ENCODE data around the gene PURA.
A peak's percentile ranks its signal among the peaks of the same experiment; 100 is the strongest.

Gene PURA

DNA sequence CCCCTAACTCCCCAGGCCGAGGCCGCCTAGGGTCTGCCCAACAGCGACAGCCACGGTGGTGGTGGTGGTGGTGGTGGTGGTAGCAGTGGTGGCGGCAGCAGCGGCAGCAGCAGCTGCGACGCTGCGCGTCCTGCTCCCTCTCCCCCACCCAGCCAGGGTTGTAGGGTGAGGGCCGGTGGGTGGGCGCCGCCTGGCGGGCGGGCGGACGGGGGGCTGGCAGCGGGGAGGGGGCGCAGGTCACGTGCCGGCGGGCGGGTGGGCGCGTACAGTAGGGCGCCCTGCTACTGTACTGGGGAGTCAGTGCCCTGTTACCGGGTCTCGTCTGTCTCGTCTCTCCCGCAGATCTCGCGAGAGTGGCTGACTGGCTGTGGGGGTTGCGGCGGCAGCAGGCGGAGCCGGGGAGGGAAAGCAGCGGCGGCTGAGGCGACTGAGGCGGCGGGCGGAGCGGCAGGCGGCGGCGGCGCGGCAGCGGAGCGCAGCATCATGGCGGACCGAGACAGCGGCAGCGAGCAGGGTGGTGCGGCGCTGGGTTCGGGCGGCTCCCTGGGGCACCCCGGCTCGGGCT lies at the start of gene PURA:
Gene PURA (plus strand): TSS at position 411 of the 565 bp plus-strand sequence. CDS start 73 bp downstream, at position 484.
- DNase-seq, result peak; percentile 81 to 95

DNA sequence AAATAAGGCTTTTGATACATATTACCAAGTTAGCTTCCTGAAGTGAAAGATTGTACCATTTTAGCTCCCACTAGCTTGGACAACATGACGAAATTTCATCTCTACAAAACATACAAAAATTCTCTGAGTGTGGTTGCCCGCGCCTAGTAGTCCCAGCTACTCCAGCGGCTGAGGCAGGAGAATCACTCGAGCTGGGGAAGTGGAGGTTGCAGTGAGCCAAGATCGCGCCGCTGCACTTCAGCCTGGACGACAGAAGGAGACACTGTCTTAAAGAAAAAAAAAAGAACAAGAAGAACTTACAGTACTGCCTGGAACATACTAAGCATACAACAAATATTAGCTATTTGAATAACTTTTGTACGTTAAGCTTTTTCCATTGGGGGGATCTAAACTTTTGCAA lies 41.1 kb upstream of the PURA start:
- DNase-seq, result no peak

DNA sequence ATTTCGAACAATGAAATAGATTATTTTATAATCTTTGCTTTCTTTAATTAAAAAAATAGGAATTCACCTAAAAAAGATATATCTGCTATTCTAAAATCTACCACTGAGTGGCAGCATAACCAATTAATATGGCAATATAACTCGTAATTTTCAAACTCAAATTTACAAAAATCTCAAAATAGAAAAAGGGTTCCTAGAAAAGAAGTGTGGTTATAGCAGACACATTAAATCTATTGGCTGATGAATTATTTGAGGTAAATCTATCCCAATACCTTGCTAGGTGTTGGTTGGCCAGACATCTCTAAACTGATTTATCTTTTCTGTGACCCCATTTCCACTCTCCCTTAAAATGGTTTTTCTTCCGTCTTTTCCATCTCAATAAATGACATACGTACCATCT lies 40.6 kb upstream of the PURA start:
- peak in 1 of 2 experiments; percentile 2 for DNase-seq

DNA sequence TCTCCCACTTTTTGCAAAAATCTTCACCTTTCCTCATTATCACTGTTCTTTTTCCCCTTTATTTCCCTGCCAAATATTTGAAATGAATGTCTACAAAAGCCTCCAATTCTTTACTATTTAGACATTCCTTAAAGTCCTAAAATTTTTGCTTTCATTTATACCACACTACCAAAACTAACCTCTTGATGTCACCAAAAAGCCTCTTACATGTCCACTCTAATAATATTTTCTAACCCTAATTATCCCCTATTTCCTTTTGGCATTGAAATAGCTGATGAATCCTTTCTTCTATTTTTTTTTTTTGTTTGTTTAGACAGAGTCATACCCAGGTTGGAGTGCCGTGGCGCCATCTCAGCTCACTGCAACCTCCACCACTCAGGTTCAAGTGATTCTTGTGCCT lies 38.5 kb upstream of the PURA start:
- DNase-seq, result no peak

DNA sequence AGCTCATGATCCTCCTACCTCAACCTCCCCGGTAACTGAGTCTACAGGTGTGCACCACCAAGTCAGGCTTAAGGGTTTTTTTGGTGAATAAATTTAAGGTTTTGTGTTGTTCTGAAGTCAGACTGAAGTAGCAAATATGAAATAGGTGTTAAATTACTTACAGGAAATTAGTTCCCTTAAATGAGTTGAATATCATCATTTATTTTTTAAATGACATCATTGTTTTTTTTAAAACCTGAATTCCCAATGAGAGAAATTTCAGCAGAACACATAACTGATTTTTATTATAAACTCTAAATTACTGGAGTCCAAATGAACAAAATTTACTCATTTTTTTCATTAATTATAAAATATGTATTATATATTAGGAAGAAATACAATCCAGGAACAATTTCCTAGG lies 37.8 kb upstream of the PURA start:
- DNase-seq, result no peak

DNA sequence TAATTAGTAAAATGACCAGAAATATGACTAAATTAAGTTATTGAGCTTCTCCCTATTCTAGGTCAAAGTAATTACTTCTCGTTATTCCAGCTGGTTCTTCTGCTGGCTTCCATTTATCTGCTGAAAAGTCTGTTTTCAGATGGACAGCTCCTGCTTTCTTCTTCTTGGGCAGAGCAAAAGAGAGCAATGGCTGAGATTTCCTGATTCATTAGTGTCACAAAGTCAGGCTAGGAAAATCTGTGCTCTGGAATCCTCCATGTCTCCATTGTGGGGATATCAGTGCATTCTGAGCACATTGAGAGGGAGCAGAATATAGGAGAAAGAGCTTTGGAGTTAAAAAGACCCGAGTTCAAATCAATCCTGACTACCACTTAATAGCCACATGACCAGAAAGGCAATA lies 37.1 kb upstream of the PURA start:
- DNase-seq, result no peak

DNA sequence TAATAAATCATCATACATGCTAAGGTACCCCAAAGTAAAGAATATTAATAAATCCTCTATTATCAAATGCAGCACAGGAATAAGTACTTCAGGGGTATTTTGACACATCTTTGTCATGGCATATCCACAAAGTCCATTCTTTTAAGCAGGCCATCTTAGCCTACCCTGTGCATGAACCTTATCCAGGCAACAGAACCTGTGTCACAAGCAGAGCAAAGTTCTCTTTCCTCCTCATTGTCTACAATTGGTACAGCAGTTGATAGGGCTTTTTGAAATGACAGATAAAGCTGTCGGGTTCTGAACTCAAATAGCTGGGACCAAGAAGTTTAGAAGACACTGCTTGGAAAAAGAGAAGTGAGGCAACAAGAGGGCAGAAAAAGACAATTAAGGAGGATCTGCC lies 30.8 kb upstream of the PURA start:
- no peak for DNase-seq

DNA sequence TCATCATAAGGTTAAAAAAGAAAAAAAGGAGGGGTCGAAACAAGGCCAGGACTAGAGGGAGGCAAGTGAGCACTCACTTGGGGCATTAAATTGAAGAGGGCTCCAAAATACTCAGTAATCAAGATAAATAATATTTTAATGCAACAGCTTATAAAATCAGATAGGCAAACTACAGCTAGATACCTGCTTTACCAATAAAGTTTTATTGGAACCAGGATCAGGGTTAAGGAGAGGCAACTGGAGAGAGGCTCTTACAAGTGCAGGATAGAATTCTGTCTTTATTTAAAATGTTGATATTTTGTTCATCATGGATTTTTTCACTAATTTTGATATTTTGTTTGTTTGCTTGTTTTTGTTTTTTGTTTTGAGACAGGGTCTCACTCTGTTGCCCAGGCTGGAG lies 30.3 kb upstream of the PURA start:
- no peak for DNase-seq

DNA sequence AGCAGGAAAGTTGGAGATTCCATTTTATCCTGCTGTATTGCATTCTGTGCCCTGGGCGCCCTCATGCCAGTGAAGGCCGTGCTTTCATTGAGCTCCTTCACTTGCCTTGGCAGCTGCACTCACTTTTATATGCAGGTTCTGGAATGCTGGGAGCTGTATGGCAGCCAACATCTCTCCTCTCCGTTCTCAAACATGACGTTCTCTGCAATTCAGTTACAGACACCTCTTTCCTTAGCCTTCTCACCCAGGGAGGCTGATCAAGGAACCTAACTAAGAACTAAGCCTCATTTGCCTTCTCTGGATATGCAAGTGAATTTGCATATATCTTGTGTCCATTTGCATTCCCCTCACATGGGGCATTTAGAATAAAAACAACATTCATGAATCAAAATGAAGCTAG lies 29.4 kb upstream of the PURA start:
- no peak for DNase-seq

DNA sequence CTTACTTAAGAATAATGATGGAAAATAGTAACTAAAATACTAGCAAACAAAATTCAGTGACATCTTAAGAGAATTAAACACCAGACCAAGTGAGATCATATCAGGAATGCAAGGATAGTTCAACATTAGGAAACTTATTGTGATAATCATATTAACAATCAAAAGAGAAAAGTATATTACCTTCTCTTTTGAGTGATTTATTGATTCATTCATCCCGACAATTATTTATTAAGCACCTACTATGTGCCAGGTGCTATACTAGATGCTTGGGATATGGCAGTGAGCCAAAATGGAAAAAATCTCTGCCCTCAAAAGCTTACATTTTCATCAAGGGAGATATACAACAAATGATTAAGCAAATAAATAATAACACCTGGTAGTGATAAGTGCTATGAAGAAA lies 23.7 kb upstream of the PURA start:
- DNase-seq, result no peak

DNA sequence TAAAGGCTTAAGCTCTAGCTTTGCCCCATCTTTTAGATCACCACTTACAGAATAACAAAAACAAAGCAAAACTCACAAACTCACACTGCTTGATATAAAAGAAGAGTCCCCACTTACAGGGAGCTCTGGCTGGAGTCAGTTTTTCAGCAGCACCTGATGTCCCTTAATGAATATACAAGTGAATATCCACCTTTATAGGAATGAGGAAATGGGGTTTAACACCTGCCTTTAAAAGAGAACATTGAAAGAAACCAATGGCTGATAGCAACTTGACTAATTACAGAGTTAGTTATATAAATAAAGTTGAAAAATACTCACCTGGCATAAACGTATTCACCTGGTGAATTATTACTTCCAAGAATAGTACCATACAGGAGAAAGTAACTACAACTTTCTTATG lies 20.7 kb upstream of the PURA start:
- DNase-seq, result no peak

DNA sequence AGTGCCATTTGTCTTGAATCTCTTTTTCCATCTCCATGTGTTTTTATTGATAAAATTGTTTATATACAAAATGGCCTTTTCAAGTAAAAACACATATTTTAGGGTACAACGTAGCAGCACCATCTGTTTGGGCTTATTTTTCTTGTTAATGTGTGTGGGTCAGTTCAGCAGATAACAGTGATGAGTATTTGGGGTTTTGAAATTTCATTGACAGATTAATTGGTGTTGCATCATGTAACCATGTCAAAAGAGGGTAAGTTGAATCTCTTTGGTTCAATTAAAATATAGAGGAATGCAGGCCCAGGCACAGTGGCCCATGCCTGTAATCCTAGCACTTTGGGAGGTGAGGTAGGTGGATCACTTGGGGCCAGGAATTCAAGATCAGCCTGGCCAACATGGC lies 20.0 kb upstream of the PURA start:
- no peak for DNase-seq

DNA sequence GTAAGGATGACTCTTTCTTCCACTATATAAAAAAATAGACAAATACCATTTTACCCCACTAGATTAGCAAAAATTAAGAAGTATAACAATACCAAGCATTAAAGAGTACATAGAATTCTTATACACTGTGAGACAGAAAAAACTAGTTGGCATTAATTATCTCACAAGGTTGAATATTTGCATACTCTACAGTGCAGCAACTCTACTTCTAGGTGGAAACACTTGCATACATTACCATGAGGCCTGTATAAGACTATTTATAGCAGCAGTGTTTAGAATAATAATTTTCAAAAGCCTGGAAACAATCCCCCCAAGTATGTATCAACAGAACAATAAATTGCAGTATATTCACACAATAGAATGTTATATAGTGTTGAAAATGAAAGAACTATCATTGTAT lies 19.0 kb upstream of the PURA start:
- DNase-seq, result no peak

DNA sequence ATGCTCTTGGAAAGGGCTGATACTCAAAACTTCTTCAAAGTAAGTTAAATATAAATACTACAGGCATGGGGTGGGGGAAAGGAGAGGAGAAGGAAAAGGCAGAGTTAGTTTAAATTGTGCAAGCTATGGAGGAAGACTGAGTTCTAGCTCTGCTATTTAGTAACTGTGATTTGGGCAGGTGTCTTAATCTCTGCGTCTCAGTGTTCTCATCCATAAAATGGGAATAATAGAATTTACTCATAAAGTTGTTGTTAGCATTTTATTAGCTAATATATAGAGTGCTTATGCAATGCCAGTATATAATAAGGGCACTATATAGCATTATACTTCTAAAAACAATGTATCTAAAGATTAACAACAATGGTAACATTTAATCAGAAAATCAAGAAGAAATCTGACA lies 12.7 kb upstream of the PURA start:
- no peak for DNase-seq

DNA sequence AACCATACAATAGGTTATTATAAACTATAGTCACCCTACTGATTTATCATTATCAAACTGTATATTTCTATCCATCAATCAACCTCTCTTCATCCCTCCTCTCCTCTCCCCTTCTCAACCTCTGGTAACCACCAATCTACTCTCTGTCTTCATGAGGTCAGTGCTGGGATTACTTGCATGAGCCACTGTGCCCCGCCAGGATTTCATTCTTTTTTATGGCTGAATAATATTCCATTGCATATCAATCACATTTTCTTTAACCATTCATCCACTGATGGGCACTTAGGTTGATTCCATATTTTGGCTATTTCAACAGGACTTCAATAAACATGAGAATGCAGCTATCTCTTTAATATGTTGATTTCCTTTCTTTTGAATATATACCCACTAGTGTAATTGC lies 10.8 kb upstream of the PURA start:
- DNase-seq, result no peak

DNA sequence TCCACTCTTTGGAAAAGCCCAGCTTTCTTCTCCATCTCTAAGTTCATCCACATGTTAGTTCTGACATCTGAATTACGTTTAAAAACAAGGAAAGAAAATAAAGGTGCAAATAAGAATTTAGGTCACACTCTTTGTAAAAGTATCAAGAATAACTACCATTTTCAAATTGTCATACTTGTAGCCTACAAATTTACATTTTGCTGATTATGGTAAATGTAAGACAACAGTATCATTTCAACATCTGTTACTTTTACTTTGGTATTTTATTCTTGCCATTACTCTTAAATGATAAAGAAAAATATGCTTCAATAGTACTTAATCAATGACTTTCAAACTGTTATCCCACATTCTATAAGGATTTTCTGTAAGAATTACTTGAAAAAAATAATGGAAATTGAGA lies 9.8 kb upstream of the PURA start:
- no peak for DNase-seq

DNA sequence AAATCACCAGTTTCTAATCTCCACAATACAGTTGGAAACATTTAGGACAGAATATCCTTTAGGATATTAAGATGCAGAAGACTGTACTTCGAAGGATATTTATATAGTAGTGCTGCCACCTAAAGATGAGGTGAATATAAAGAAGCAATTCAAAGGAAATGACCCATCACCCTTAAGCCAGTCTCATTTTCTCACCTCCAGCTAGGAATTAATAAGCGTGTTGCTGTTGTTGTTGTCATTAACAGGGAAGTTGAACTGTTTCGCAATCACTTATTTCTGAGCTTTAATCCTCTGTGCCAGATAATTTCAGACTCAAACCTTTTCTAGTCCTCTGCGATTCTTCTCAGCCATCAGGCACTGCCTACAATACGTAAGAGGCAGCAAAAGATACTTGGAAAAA lies 7.8 kb upstream of the PURA start:
- DNase-seq, result no peak

DNA sequence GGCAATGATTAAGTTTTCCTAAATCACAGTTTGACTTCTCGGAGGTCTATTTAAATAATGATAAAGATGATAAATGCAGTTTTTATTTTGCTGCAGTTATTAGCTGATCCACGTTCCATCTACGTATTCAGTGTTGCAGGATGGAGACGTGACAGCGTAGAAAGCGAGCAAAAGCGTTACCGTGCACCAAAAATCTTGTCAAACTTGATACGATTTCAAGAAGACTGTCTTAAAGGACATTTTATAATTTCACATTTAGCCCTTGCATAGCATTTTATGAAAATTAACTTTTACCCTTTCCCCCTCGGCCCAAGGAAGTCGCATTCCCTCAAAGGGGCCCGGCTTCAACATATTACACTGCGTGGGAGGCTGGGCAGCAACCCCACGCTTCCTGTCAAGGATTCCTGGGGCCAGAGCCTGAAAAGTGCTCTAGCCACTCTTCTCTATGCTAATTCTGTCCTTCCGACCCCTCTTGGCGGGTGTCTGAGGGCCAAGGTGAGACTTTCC lies 7.1 kb upstream of the PURA start:
- DNase-seq, result no peak

DNA sequence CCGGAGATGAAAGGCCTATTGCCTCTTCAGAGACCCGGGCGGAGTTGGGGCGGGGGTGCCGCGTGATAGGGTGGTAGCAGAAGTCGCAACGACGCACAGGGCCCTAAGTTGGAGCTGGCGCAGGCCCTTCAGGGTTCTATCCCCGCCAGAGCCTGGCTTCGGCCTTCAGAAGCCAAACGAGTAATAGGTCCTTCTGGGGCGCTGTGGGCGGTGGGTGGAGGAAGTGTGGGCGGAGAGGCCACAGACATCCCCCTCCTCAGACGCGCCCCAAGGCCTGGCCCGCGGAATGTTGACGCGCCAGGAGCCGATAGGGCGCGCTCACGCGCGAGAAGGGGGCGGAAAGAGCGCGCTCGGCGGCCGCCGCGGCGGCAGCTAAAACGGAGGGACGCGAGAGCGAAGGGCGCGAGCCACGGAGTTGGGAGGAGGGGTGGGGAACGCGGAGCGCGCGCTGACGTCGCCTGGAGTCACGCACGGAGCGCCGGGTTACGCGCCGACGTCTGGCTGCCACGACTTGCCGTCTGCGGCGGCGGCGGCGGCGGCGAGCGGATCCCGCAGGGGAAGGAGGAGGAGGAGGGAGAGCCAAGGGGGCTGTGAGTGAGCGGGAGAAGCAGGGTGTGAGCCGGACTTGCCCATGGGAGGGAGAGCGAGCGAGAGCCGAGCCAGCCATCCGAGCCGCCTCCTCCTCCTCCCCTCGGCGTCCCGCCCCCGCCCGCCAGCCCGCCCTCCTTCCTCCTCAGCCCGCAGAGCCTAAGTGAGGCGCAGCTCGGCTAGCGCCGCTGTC lies 6.4 kb upstream of the PURA start:
- DNase-seq, result peak; percentile 89 to 90

DNA sequence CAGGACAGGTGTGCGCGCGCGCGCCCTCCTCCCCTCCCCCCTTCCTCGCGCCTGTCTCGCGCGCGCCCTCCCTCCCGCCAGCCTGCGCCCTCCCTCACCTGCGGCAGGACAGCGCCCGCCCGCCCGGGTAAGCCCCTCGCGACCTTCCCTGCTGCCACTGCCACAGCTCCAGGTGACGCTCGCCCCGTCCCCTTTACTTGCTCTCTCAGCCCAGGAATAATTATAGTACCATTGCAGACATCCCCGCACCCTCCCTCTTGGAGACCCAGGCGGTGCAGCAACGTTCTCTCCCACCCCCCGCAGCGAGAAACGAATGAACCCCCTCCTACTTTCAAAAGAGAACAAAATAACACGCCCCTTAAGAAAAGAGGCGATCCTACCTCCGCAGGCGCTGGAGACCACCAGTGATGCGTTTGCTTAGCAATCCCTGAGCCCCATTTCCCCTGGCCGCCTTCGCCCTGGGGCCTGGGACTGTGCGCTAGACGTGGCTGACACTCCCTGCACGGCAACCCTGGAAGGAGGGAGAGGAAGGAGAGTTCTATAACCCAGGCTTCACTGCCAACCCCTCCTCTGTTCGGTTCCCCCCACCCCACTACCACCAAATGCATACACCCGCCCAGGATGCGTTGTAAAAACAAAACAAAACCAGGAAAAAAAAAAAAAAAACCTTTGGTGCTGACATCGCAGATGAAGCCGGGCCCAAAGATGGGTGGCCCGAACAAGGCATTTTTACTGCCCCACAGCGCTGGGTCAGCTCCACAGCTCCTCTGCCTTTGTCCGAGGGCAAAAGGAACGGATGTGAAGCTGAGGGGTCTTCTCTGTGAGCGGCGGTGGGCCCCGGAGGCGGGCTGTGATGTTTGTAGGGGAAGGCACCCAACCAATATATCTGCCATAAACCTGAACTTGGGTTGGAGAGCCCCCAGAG lies 5.6 kb upstream of the PURA start:
- peak in 1 of 2 experiments; percentile 33 for DNase-seq

DNA sequence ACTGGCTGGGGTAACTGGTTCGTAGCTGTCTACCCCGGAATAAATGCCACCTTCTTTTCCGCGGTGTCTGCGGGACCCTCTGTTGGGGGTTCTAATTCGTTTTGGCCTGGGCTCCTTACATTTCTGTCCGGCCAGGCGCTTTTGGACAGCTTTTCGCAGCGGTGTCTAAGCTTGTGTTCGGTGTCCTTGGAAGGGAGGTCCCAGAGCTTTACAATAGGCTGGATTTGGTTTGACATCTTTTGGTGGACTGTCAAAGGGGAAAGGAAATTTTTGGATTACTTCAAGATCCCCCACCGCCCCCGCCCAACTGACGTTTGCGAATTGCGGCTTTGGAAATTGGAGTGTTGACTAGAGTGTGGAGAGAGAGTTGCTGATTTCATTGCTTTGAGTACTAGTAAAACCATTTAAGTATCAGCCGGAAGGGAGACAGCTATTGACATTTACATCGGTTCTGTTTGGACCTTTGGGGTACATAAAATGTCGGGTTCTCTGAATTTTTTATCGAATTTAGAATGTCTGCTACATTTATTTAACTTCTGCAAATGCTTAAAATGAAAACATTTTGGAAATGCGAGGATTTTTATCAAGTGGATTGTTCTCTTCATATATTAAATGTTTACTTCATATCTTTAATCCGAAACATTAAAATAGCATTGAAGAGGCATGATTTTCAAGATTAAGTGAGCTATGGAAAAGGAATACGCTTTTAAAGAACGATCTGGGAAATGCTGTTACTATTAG lies 4.7 kb upstream of the PURA start:
- peak in 1 of 2 experiments; percentile 14 for DNase-seq

DNA sequence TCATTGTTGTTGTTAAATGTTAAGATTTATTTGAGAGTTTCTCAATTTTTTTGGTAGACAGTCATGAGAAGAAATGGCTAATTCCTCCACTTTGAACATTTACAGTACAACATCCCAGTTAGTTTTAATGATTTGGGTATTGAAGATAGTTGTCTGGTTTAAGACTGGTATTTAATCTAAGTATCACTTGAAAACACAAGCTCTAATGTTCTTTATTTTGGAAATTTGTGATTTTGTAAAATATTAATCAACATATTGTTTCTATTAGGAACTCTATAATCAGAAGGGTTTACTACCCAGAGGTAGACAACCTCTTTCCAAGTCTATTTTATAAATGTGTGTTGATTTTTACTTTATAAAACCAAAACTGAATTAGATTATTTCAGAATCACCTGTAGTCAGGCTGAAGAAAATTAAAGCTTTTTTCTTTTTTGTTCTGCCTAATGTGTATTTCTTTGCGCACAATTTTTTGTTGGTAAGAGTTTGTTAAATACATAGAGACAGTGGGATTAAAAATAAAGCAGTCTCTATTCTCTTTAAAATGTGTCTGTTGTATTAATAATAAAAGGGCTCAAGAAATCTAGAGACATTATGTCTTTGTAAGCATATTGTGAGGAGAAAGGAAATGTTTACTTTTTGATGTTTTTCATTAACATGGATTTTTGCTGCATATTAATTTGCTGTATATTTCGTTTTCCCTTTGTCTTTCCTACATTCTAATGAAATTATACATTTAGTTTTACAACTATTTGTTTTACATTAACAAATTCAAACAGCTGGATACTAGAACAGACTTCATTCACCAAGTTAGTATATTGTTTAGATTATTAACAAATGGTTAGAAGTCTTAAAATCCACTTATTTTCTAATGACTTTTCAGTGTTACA lies 3.9 kb upstream of the PURA start:
- DNase-seq, result no peak
